IPS-11a (cell line): ENCODE measurements around the gene CYP4F3.
A peak's percentile ranks its signal among the peaks of the same experiment; 100 is the strongest.
"Not testable (repeated sequence)": the region's sequence is repeated elsewhere in the genome, so short reads cannot be mapped to it uniquely, and the experiment has no call there.

ENCODE experiments used
- H3K4me3 ChIP-seq: one replicate; pipeline ENCODE4 v1.5.1; 2013; ENCODE audit warnings: low read depth, low read length, control low read depth

Gene CYP4F3

DNA sequence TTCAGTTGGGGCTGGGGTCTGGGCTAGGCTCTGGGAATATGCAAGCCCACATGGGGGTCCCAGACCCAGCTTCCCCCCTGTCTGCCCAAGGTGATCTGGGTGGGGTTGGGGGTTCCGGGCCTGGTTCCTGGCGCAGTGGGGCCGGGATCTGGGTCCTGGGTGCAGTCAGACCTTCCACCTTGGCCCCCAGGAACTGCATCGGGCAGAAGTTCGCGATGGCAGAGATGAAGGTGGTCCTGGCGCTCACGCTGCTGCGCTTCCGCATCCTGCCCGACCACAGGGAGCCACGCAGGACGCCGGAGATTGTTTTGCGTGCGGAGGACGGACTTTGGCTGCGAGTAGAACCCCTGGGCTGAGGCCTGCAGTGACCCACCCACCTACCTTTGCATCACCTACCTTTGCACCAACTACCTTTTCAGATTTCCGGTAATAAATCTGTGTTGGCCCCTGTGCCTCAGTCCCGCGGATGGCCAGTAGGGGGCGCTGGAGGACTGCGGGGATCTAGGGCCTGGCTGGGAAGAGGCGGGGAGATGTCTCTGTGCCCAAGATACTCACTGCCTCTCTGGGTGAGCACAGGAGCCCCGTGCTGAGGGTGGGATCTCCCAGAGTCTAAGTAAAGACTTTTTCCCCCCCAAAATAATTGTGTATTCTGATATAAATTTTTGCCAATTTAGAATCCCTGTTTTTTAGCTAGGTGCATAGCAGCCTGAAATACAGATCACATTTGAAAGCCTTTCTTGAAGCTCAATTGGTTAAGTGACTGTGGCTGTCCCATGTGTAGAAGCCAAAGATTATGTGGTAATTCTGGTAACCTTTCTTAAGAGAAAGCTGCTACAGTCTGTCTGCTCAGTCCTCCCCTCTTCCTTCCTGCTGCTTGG is 11.5 kb upstream of the CYP4F3 start:
- peak overlapping the region; percentile 13 for H3K4me3 ChIP-seq

DNA sequence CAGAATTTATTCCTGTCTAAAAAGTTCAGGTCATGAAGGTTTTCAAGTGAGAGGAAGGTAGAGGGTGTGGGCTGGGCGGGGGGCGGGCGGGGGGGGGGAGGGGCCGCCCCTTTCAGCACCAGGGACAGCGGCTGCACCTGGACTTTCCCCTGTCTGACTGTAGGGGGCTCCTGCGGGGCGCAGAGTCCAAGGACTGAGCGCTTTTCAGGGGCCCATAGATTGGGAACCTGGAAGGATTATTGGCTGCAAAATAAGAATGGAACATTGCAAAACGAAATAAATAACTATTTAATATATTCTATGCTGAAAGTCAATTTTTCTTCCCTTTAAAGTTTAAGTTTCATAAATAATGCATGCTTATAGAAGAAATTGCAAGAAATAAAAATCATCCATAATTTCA is 8.9 kb upstream of the CYP4F3 start:
- H3K4me3 ChIP-seq, result no peak overlapping the region

DNA sequence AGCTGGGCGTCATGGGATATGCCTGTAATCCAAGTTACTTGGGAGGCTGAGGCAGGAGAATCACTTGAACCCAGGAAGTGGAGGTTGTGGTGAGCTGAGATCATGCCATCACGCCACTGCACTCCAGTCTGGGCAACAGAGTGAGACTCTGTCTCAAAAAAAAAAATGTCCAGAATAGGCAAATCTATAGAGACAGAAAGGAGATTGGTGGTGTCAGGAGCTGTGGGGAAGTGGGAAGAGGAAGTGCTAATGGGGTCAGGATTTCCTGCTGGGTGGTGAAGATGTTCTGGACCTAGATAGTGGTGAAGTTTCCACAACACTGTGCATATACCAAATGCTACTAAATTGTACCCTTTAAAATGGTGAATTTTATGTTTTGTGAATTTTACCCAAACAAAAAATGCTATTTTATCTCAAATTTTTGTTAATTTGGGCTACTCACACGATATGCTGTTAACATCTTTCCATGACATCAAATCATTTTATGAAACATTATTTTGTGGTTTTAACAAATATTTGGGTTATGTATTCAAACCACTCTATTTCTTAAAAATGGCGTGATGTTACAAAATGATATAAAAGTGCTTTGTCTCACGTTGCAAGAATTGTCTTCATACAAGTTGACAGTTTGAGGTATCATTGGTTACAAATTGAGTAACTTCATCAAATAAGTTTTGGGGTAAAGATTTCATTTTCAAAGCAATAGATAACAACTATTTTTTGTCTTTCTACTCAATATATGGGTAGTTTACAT is 7.4 kb upstream of the CYP4F3 start:
- H3K4me3 ChIP-seq, result no peak overlapping the region

DNA sequence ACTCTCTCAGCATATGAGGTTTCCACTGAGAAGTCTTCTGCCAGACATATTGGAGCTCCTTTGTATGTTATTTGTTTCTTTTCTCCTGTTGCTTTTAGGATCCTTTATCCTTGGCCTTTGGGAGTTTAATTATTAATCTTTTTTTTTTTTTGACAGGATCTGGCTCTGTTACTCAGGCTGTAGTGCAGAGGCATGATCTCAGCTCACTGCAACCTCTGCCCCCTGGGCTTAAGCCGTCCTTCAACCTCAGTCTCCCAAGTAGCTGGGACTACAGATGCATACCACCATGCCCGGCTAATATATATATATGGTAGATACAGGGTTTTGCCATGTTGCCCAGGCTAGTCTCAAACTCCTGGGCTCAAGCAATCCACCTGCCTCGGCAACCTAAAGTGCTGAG is 6.6 kb upstream of the CYP4F3 start:
- no peak overlapping the region for H3K4me3 ChIP-seq

DNA sequence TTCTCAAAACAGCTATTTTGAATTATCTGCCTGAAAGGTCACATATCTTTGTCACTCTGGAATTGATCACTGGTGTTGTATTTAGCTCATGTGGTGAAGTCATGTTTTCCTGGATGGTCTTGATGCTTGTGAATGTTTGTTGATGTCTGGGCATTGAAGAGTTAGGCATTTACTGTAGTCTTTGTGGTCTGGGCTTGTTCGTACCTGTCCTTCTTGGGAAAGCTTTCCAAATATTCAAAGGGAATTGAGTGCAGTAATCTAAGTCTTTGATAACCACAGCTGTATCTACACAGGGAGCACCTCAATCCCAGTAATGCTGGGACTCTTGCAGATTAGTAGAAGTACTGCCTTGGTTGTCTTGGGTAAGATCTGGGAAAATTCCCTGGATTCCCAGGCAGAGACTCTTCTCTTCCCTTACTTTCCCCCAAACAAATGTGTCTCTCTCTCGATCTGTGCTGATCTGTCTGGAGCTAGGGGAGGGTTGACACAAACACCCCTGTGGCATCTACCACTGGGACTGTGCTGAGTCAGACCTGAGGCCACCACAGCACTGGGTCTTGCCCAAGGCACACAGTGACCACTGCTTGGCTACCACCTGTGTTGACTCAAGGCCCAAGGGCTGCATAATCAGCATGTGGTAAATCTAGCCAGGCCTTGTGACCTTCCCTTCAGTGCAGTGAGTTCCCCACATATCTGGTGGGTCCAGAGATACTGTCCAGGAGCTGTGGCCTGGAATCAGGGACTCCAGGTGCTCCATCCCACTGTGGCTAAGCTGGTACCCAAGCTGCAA is 5.5 kb upstream of the CYP4F3 start:
- H3K4me3 ChIP-seq, result no peak overlapping the region

DNA sequence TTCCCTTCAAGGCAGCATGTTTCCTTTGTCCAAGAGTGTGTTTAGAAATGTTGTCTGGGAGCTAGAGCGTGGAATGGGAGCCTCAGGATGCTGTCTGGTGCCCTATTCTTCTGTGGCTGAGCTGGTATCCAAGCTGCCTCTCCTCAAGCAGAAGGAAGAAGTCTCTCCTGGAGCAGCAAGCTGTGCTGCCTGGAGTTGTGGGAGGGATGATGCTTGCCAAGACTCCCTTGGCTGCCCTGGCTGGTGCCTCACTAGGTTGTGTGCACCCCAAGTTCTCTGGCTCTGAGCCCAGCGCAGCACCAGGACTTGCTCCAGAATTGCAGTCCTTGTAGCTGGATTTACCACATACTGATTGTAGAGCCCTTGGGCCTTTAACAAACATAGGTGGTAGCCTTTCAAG is 4.7 kb upstream of the CYP4F3 start:
- H3K4me3 ChIP-seq, result no peak overlapping the region

DNA sequence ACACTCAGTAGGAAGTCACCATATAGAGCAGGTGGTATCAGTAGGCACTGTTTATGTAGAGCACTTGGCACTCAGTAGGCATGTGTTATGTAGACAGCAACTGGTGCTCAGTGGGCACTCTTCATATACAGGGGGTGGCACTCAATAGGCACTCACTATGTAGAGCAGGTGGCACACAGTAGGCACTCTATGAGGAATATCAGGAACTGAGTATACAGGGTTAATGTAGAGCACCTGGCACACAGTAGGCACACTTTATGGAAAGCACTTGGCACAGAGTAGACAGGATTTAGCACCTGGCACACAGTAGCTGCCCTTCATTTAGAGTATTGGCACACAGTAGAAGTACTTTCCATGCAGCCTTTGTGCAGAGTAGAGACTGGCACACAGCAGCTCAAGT is 1.1 kb upstream of the CYP4F3 start:
- H3K4me3 ChIP-seq, result no peak overlapping the region

DNA sequence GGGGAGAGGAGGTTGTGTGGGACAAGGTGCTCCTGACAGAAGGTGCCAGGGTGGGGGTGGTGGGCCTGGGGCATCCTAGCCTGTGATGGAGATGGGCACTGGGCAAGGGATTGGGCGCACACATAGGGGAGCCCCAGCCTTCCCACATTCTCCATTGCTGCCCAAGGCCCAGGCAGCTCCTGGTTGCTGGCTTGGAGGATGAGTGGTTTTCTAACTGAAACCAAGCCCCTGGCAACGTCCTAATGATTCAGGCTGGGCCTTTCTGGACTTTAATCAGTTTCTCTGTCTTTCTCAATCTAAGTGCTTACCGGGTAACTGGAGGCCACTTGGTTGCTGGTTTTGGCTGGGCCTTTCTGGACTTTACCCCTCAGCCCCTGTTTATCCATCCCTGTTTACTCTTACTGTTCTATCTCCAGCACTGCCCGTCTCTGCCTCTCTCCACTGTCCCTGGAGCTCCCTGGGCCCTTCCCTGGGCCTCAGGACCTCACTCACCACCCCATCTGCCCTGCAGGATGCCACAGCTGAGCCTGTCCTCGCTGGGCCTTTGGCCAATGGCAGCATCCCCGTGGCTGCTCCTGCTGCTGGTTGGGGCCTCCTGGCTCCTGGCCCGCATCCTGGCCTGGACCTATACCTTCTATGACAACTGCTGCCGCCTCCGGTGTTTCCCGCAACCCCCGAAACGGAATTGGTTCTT is 354 bp downstream of the CYP4F3 start:
- no peak overlapping the region for H3K4me3 ChIP-seq

DNA sequence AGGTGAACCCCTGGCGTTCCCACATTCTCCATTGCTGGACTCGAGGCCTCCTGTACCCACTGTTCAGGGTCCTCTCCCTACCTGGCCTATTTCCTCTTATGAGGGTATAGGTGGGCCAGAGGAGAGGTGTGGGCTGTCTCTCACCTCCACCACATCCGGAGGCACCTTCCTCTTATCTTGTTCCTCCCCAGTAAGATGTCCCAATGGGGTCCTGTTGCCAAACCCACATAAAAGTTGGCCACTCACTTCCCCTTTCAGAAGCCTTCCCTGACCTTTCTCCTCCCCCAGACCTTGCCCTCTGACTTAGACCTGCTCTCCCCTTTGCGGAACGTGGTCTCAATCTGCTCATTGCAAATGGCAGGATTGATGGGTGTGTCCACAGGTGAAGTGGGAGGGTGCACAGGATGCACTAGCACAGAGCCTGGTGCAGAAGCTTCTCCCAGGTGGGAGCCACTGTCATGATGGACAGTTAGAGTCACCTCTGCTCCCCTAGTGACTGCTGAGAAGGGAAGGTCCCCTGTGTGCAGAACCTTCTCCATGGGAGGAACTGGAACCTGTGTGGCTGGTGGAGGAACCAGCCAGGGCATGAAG is 1.3 kb downstream of the CYP4F3 start:
- H3K4me3 ChIP-seq, result no peak overlapping the region

DNA sequence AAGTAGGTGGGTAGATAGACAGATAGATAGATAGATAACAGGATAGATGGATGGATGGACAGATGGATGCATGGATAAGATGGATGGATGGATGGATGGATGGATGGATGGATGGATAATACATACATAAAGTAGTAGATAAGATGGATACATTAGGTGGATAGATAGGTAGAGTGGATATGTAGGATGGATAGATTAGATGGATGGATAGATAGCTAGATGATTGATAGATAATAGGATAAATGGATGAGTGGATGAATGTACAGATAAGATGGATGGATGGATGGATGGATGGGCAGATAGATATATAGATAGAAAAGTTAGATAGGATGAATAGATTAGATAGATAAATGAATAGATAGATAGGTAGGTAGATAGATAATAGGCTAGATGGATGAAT is 2.1 kb downstream of the CYP4F3 start:
- H3K4me3 ChIP-seq, result no peak overlapping the region

DNA sequence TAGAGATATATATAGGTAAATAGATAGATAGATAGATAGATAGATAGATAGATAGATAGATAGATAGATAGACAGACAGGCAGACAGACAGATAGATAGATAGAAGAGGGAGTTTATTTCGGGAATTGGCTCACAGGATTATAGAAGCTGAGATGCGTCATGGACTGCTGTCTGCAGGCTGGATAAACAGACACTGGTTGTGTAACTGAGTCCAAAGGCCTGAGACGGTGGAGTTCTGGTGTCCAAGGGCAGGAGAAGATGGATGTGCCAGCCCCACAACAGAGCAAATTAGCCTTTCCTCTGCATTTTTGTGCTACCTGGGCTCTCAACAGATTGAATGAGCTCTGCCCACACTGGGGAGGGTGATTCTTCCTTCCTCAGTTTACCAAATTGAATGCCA is 2.7 kb downstream of the CYP4F3 start:
- no peak overlapping the region for H3K4me3 ChIP-seq

DNA sequence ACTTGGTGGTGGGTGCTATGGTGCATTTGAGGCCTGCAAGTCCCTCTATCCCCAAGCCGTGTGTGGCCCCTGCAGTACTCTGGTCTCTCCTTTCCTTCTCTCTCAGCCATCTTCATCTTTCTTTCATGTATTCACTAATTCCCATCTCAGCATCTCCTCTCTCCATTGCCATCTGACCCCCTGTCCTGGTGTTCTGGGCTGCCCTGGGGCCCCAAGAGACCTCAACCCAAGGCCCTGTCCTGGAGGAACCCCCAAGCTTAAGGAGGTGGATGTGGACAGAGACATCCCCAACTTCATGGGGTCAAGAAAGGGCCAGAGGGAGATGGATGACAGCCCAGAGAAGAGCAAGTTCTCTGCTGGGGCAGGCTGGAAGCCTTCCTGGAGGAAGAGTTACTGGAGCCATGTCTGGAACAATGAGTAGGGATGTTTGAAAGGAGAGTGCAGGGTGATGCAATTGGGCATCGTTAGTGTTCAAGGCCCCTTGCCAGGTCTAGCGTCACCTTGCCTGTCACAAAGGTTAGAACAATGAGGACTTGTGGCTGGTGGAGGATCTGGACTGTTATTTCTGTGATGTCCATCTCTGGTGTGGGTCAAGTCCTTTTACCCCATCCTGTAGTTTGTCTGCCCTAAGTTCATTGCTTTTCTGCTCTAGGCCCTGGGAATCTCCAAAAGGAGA is 3.5 kb downstream of the CYP4F3 start:
- no peak overlapping the region for H3K4me3 ChIP-seq

DNA sequence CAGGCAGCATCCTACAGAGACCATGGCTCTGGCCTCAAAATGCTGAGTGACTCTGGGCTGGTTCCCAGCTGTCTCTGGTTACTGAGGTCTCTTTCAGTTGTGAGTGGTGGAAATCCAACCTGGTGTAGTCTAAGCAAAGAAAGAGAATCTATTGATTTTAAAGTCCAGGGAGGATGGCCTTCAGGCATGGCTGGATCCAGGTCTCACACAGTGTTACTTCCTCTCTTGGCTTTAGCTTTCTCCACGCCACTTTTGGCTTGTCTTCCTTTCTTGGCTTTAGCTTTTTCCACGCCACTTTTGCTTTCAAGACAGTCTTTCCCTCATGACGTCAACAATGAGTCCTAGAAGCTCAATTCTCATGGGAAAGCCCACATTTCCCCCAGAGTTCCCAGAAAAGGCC is 4.1 kb downstream of the CYP4F3 start:
- H3K4me3 ChIP-seq, result no peak overlapping the region

DNA sequence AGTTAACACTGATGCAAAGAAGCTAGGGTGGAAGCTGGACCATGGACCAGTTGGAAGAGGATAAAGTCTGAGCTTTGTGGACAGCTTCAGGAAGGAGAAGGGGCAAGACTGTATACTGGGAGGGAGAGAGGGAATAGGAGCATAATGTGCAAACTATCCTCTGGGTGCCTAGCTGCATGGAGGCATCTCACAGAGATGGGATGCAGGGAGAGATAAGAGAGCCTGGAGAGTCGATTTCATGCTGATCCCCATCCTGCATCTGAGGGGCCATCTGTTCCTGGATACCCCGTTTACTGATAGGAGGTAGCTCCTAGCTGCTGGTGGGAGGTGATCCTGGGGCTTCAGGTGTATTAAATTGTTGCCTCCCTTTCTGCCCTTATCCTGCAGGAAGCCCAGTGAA is 8.8 kb downstream of the CYP4F3 start:
- H3K4me3 ChIP-seq, result no peak overlapping the region

DNA sequence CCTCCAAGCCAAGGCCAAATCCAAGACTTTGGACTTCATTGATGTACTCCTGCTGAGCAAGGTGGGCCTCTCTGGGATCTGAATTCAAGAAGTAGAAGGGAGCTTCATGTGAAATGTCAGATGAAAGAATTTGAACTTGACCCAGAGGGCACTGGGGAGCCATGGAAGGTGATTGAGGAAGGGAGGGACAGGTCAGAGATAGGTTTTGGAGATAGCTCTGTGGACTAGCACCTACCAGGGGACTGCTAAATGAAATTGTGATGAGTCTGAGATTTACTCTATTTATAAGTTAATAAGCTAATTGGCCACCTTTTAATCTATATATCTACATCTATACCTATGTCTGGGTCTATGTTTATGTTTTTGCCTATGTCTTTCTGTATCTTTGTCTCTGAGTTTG is 9.4 kb downstream of the CYP4F3 start:
- not testable (repeated sequence) for H3K4me3 ChIP-seq

DNA sequence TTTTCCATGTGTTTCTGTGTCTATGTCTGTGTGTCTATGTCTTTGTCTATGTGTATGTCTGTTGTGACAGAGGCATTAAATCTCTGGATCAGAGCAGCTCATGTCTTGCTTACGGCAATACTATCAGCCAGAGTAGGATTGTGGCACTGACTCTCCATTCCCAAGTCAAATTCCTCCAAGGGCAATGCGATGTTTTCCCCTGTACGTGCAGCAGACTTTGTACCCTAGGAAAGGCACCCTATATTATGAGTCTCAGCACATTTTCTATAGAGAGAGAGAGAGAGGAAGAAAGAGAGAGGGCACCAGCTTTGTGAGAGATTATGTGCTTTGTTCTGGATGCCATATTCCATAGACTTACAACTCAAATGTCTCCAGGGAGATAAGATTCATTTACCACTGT is 11.1 kb downstream of the CYP4F3 start:
- H3K4me3 ChIP-seq, result no peak overlapping the region

DNA sequence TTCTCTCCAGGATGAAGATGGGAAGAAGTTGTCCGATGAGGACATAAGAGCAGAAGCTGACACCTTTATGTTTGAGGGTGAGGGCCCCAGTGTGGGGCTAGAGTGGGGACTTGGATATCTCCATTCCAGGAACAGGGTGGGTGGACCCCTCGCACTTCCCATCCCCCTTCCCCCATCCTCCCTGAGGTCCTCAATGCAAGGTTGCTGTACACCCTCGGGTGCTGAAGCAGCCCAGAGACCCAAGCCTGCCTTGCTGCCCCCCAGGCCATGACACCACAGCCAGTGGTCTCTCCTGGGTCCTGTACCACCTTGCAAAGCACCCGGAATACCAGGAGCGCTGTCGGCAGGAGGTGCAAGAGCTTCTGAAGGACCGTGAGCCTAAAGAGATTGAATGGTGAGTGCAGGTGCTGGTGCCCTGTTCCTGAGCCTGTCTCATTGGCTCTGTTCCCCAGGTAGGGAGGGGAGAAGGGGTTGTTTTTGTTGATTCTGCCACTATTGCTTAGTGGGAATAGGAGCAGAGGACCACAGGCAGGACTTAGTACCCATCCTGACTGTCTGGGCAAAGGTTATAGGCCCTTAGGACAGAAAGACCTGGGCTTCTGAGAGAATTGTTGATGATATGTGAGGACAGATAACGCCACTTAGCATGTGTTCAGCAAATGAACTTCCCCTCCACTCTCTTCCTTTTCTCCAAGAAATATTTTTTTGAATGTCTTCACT is 12.0 kb downstream of the CYP4F3 start:
- no peak overlapping the region for H3K4me3 ChIP-seq

DNA sequence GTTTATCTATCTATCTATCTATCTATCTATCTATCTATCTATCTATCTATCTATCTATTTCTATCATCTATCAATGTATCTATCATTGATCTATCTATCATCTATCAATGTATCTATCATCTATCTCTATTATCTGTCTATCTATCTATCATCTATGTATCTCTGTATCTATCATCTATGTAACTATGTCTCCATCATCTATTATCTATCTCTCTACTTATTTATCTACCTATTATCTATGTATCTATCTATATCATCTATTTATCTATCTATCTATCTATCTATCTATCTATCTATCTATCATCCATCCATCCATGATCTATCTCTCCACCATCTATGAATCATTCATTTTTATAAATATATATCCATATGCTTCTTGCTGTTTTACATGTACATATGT is 15.8 kb downstream of the CYP4F3 start:
- no peak overlapping the region for H3K4me3 ChIP-seq

DNA sequence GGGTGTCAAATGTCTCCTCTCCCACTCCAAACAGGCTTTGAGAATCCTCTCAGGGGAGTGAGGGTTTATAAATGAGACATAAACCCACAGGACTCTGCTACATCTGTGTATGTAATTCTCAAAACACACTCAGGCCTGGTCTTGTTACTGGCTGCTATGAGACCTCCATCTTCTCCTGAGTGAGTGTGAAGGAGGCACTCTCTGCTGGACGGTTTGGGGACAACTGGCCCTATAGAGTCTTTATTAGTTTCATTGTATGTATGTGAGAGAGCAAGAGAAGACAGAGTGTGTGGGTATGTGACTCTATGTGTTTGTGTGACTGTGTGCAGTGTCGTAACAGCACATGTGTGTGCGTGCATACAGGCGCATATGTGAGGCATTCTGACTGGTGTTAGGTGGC is 22.6 kb downstream of the CYP4F3 start:
- no peak overlapping the region for H3K4me3 ChIP-seq
